ENCODE measurements around the gene DPP7. TPM values are rescaled to one million over a fixed set of nuclear protein-coding genes. Genes with fewer than 3 reads are reported as not detected.

The DPP7 gene
- total RNA-seq, 1 experiment from 2014 or later: 291 TPM

GRCh38 chr9:137064880-137065164, 49.7 kb downstream of the DPP7 start:
- no peaks in the 10 kb centered on the region for H3K27me3 ChIP-seq (ENCODE audit: insufficient read depth, low read length)
- peaks cover 43% of the 10 kb centered on the region for H3K79me2 ChIP-seq (ENCODE audit: insufficient read depth, low read length)
- H3K4me2 ChIP-seq (ENCODE audit: low read length): no peak overlapping the region
- H2AFZ ChIP-seq (ENCODE audit: low read depth, low read length, poor library complexity, severe bottlenecking): no peak overlapping the region
- CTCF ChIA-PET: interaction anchor here (1.9 kb wide), 1 partner anchor 12 kb away, joined by 5 read pairs; no protein-coding TSS in a partner anchor
- H3K9me3 ChIP-seq (ENCODE audit: control insufficient read depth in 1 of 2, insufficient read depth in 1 of 2, low read depth in 1 of 2, low read length in 2 of 2): no peaks in the 10 kb centered on the region
- POLR2A ChIA-PET: no interaction called here
- TF ChIP-seq ZFX (IDR thresholded peaks at IDR 0.05) (no peak), EZH2 (IDR thresholded peaks at IDR 0.05) (no peak), JUND (IDR thresholded peaks at IDR 0.05) (no peak), REST (IDR thresholded peaks at IDR 0.05; ENCODE audit: low read depth) (no peak), YY1 (IDR thresholded peaks at IDR 0.05; ENCODE audit: extremely low read depth, insufficient replicate concordance, low read depth, low read length) (no peak), CTCF (IDR thresholded peaks at IDR 0.05 in 2 of 3, conservative IDR thresholded peaks at IDR 0.05 in 1 of 3; ENCODE audit: borderline replicate concordance in 1 of 3, insufficient read depth in 1 of 3, low read depth in 2 of 3, low read length in 2 of 3) (no peak), MAX (IDR thresholded peaks at IDR 0.05) (no peak), POLR2A (IDR thresholded peaks at IDR 0.05; ENCODE audit: borderline replicate concordance, extremely low read depth, insufficient read depth, insufficient read length) (no peak), TCF7L2 (IDR thresholded peaks at IDR 0.05; ENCODE audit: borderline replicate concordance, extremely low read depth, insufficient read depth, insufficient read length) (no peak), CBX3 (IDR thresholded peaks at IDR 0.05; ENCODE audit: low read depth) (no peak), SRF (IDR thresholded peaks at IDR 0.05; ENCODE audit: low read depth) (no peak), POLR2AphosphoS5 (IDR thresholded peaks at IDR 0.05; ENCODE audit: low read depth, low read length) (no peak), EGR1 (IDR thresholded peaks at IDR 0.05; ENCODE audit: low read depth) (no peak), ELF1 (IDR thresholded peaks at IDR 0.05; ENCODE audit: borderline replicate concordance, low read depth) (no peak), SIN3A (IDR thresholded peaks at IDR 0.05; ENCODE audit: low read depth) (no peak), CEBPB (IDR thresholded peaks at IDR 0.05; ENCODE audit: low read depth) (no peak)
- no peaks in the 10 kb centered on the region for H3K9me2 ChIP-seq (ENCODE audit: insufficient read depth)
- H3K36me3 ChIP-seq (ENCODE audit: control insufficient read depth in 1 of 2, insufficient read depth in 2 of 2, low read length in 2 of 2): peaks cover 2 to 8% of the 10 kb centered on the region in 2 experiments; a peak in 1 of 4 replicates
- H3K4me1 ChIP-seq (ENCODE audit: control insufficient read depth in 1 of 2, insufficient read depth in 2 of 2, low read length in 2 of 2): peaks cover 13 to 30% of the 10 kb centered on the region in 2 experiments
- no peak overlapping the region for H3K4me3 ChIP-seq (replicated peaks in 1 of 2; ENCODE audit: low read depth in 1 of 2, low read length in 2 of 2)
- no TSS peak for BruUV-seq (replicated peaks)
- H4K20me1 ChIP-seq (ENCODE audit: insufficient read depth): no peaks in the 10 kb centered on the region; the same call in 1 of the 2 replicates
- no peak overlapping the region for H3K9ac ChIP-seq (ENCODE audit: low read length)
- ATAC-seq (no peak), DNase-seq (ENCODE audit: low read depth, low spot score) (no peak)
- intact Hi-C loops (cut with micrococcal nuclease): loop anchor here (1.0 kb wide), 1 partner anchor 15 kb away; no protein-coding TSS in a partner anchor
- no peak overlapping the region for H3K27ac ChIP-seq (ENCODE audit: low read depth, low read length)
- RAD21 ChIA-PET (ENCODE audit: low non-redundant PET in 1 of 2, low total read pairs in 2 of 2, uncharacterized antibody in 2 of 2, unreplicated experiment in 2 of 2): no interaction called here
